ENCODE results near the gene MCFD2. TPM values are rescaled to one million over a fixed set of nuclear protein-coding genes. Genes with fewer than 3 reads are reported as not detected.

Gene MCFD2
- total RNA-seq, 4 donors from 2014 or later, result 44.8 to 141 (median 107) TPM

DNA sequence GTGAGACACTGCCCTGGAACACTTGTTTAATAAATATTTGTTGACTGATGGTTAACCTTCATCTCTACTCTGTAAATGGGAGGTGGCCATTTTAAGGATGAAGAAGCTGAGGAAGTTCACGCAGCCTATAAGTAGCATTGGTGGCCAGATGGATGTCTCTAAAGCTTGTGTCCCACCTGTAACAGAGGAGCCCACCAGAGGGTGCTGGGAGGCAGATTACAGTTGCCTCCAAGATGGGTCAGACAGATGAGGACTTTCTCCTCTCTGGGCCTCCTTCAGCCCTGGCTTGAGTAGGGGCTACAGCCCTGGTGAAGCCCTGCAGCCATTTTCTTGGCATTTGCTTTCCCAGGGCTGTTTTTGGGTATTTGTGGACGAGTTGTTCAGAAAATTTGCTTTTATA lies 45.0 kb upstream of the MCFD2 start:
- Histone ChIP-seq H3K36me3 (no peaks in the 10 kb centered on the region), H3K4me3 (no peak overlapping the region), H3K9me3 (no peaks in the 10 kb centered on the region), H3K27me3 (no peaks in the 10 kb centered on the region), H3K27ac (no peak overlapping the region), H3K4me1 (peaks cover 0 to 2% of the 10 kb centered on the region in 2 donors)
- TF ChIP-seq, protein P1, sequence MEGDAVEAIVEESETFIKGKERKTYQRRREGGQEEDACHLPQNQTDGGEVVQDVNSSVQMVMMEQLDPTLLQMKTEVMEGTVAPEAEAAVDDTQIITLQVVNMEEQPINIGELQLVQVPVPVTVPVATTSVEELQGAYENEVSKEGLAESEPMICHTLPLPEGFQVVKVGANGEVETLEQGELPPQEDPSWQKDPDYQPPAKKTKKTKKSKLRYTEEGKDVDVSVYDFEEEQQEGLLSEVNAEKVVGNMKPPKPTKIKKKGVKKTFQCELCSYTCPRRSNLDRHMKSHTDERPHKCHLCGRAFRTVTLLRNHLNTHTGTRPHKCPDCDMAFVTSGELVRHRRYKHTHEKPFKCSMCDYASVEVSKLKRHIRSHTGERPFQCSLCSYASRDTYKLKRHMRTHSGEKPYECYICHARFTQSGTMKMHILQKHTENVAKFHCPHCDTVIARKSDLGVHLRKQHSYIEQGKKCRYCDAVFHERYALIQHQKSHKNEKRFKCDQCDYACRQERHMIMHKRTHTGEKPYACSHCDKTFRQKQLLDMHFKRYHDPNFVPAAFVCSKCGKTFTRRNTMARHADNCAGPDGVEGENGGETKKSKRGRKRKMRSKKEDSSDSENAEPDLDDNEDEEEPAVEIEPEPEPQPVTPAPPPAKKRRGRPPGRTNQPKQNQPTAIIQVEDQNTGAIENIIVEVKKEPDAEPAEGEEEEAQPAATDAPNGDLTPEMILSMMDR (IDR thresholded peaks at IDR 0.05), result no peak
- TF ChIP-seq POLR2A (IDR thresholded peaks at IDR 0.05), result no peak
- no peak for DNase-seq
- intact Hi-C loops (cut with DNase I; ENCODE audit: low total_unique reads), result no loop called here

DNA sequence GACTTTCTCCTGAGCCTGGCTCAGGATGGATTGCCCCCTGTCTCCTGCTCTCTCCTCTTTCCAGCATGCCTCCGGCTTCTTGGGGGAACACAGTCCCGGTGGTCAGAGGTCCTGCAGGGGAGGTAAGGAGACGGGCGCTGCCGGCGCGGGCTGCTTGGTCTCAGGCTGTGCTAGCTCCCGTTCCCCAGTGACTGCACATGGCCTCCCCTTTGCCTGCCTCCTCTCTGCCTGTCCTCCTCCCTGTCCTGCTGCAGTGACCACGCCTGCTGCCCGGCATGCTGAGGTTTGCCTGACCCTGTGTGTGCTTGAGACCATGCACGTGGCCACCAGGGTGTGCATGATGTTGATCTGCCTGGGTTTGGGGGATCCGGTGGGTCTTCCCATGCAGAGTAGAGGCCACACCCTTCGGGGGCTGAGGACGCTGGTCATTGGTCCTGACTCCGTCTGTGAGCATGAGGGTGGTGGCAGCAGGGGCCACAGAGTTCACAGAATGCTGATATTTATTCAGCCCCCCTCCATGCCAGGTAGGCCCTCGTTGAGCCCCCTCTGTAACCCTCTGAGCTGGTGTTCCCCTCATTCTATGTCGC lies 42.9 kb upstream of the MCFD2 start:
- H3K36me3 ChIP-seq, result no peaks in the 10 kb centered on the region

DNA sequence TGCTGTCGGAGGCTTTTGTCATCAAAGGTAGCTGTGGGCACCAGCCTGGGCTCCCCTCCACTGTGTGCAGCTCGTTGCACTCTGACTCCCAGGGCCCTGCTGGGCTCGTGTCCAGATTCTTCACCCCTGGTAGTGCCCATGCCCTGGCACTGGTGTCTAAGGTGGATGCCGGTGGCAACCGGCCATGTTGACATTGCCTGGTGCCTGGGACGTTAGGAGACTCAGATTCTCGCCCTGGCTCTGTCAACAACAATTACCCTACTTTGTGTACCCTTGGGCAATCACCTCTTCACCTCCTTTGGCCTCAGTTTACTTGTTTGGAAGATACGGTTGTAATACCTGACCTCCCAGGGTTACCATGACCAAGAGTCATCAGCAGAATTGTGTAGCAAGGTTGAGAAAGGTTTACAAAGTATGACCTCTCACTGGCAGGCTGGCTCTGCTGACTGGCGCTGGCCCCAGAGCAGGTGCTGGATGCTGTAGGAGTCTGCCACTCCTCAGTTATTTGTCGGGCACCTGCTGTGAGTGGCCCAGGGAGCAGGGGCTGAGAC lies 41.5 kb upstream of the MCFD2 start:
- no peak overlapping the region for H3K27ac ChIP-seq

More for the DNA sequence above, 42.9 kb upstream of the MCFD2 start:
- H3K9me3 ChIP-seq, result no peaks in the 10 kb centered on the region
- TF ChIP-seq, protein P1 (IDR thresholded peaks at IDR 0.05), result no peak
- no peak for TF ChIP-seq POLR2A (IDR thresholded peaks at IDR 0.05)
- no peak overlapping the region for H3K4me3 ChIP-seq
- intact Hi-C loops (cut with DNase I; ENCODE audit: low total_unique reads), result no loop called here
- DNase-seq, result no peak
- peaks cover 0 to 13% of the 10 kb centered on the region in 2 donors for H3K4me1 ChIP-seq
- H3K27me3 ChIP-seq, result no peaks in the 10 kb centered on the region
- H3K27ac ChIP-seq, result no peak overlapping the region

DNA sequence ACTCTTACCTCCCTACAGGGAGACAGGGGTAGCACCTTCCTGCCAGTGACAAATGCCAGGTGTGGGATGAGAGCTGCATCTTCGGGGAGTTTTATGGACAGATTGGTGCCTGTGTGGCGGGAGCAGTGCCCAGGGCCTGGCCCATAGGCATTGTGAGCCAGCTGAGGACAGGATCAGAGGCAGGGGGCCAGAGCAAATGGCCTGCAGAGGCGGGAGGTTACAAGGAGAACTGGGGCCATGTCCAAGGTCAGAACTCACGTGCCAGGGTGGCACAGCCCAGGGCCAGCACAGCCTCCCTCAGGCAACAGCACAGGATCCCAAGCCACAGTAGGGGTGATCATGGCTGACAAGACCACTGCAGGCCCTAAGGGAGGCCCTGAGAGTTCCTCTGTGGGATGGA lies 40.2 kb upstream of the MCFD2 start:
- Histone ChIP-seq H3K27me3 (no peaks in the 10 kb centered on the region), H3K4me3 (no peak overlapping the region), H3K9me3 (no peaks in the 10 kb centered on the region), H3K27ac (peak overlapping the region; percentile 60 to 67), H3K36me3 (no peaks in the 10 kb centered on the region), H3K4me1 (peaks cover 0 to 13% of the 10 kb centered on the region in 2 donors)
- intact Hi-C loops (cut with DNase I; ENCODE audit: low total_unique reads), result no loop called here
- no peak for DNase-seq
- TF ChIP-seq, protein P1 (IDR thresholded peaks at IDR 0.05), result no peak
- no peak for TF ChIP-seq POLR2A (IDR thresholded peaks at IDR 0.05)

More for the DNA sequence above, 41.5 kb upstream of the MCFD2 start:
- intact Hi-C loops (cut with DNase I; ENCODE audit: low total_unique reads), result no loop called here
- DNase-seq, result no peak
- TF ChIP-seq POLR2A (IDR thresholded peaks at IDR 0.05), result no peak
- TF ChIP-seq, protein P1 (IDR thresholded peaks at IDR 0.05), result no peak
- Histone ChIP-seq H3K9me3 (no peaks in the 10 kb centered on the region), H3K4me3 (no peak overlapping the region), H3K4me1 (peaks cover 0 to 13% of the 10 kb centered on the region in 2 donors), H3K27me3 (no peaks in the 10 kb centered on the region), H3K36me3 (no peaks in the 10 kb centered on the region)

DNA sequence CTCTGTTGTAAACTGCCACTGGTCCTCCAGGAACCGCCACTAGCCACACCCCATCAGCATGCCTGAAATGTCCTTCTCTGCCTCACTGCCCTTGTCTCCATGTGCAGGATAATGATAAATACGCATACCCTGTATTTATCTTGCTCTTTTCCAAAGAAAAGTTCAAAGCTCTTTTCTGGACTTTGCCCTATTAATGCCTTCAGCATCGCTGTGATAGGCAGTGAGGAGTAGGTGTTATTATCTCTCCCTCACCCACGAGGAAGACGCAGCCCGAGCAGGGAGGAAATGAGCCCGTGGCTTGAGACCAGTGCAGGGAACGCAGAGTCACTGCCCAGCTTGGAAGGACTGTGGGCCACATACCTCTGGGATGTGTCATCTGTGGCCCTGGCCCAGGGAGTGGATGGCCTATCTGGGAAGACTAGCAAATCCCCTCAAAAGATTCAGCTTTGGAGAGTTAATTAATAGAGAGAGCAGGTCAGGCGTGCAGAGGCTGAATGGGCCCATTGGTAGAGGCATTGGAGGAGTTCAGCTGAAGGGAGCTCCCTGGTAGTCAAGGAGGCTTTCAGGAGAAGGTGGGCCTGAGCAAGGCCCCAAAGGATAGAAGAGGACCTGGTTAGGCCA lies 39.5 kb upstream of the MCFD2 start:
- H3K36me3 ChIP-seq, result no peaks in the 10 kb centered on the region
- no peak overlapping the region for H3K4me3 ChIP-seq
- peak overlapping the region; percentile 60 to 67 for H3K27ac ChIP-seq
- intact Hi-C loops (cut with DNase I; ENCODE audit: low total_unique reads), result no loop called here
- H3K9me3 ChIP-seq, result no peaks in the 10 kb centered on the region
- peaks cover 0 to 13% of the 10 kb centered on the region in 2 donors for H3K4me1 ChIP-seq
- DNase-seq, result peak; percentile 76 to 83
- TF ChIP-seq, protein P1 (IDR thresholded peaks at IDR 0.05), result no peak
- TF ChIP-seq POLR2A (IDR thresholded peaks at IDR 0.05), result no peak
- H3K27me3 ChIP-seq, result no peaks in the 10 kb centered on the region
